ENCODE results near the gene CCSER1.
"Not testable (repeated sequence)": the region's sequence is repeated elsewhere in the genome, so short reads cannot be mapped to it uniquely, and the experiment has no call there.

Gene CCSER1

DNA sequence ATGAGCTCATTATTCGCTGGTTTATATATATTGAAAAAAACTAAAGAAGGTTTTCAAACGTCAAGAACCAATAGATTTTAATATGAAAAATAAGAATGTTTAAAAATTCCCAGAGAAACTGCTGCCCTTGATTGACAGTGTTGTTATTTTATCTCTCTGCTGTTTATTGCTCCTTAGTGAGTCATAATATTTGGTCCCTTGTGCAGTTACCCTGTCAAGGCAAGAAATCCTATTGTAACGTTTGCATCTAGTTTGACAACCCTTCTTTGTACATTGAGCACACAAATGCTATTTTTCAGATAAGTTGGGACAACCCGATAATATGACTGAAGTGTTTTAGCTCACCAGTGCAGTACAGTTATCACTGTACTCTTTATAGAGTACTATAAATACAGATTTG, 349.4 kb downstream of the CCSER1 start:
- in situ Hi-C loops (cut with HindIII; ENCODE audit: low pct_ligation_motif_present, low pct_unique_long_range_greater_than_20kb, low sequenced_read_pairs), result no loop called here
- DNase-seq, result no peak

DNA sequence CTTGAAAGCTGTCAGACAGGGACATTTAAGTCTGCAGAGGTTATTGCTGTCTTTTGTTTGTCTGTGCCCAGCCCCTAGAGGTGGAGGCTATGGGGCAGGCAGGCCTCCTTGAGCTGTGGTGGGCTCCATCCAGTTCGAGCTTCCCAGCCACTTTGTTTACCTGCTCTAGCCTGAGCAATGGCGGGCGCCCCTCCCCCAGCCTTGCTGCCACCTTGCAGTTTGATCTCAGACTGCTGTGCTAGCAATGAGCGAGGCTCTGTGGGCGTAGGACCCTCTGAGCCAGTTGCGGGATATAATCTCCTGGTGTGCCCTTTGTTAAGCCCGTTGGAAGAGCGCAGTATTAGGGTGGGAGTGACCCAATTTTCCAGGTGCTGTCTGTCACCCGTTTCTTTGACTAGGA, 357.7 kb downstream of the CCSER1 start:
- in situ Hi-C loops (cut with HindIII; ENCODE audit: low pct_ligation_motif_present, low pct_unique_long_range_greater_than_20kb, low sequenced_read_pairs); DNase-seq: not testable (repeated sequence)

DNA sequence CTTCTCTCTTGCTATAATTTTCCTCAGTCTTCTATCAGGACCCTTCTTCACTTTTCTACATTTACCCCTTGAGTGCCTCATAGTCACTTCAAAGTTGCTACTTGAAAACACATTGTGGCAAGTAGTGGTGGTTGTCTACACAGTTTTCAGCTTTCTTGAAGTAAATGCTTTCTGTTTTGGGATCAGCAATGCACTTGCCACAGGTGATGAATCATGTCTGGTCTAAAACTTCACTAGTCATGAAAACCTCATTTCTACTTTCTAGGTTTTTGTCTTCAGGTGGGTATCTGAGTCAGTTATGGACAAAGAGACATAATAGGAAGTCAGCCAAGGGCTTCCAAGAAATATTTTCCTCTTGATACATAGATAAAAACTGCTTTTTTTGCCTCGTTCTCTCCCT, 359.2 kb downstream of the CCSER1 start:
- no peak for DNase-seq
- in situ Hi-C loops (cut with HindIII; ENCODE audit: low pct_ligation_motif_present, low pct_unique_long_range_greater_than_20kb, low sequenced_read_pairs), result no loop called here

DNA sequence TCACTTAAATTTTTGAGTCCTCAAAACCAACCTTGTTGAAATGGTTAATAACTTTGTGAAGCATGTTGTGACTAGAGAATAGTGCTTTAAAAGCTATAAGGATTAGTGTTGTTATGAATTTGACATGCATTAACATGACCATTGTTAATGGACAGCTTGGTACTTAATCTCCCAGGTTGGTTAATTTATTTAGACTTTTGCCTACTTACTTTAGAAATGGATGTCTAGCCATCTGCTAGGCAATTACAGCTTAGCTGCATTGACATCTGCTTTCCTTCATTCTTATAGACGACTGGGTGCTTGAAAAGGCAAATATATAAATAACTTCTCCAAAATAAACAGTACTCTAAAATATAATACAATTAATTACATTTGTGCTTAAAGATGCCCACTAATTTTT, 368.0 kb downstream of the CCSER1 start:
- no peak for DNase-seq
- in situ Hi-C loops (cut with HindIII; ENCODE audit: low pct_ligation_motif_present, low pct_unique_long_range_greater_than_20kb, low sequenced_read_pairs), result no loop called here

DNA sequence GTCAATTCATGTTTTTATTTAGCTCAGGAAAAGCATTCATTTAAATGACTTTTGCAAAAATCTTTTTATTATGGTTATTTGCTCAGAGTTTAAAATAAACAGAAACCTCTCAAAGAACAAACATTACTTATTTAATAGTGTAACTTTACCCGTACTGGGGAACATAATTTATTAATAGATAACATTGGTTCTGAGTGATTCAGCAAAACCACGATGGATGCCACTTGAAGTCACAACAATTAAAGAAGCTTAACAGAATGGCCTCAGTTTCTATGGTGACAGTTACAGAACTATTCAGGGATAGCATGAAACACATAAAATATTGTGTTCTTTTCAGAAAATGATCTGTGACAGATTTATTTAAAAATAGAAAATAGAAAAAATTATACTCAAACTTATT, 368.7 kb downstream of the CCSER1 start:
- DNase-seq, result no peak
- in situ Hi-C loops (cut with HindIII; ENCODE audit: low pct_ligation_motif_present, low pct_unique_long_range_greater_than_20kb, low sequenced_read_pairs), result no loop called here

DNA sequence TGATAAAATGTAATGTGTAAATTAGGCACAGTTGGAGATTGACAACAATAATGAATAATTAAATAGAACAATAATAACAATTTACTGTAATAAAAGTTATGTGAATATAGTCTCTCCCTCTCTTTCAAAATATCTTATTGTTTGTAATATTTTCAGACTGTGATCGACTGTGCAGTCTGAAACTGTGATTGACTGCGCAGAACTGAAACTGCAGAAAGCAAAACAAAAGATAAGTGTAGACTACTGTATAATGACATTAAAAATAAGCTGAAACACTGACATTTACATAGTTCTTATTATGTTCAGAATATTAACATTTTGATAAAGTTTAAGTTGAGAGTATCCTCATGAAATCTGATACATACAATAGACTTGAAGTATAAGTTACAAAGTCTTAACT, 371.0 kb downstream of the CCSER1 start:
- no peak for DNase-seq
- in situ Hi-C loops (cut with HindIII; ENCODE audit: low pct_ligation_motif_present, low pct_unique_long_range_greater_than_20kb, low sequenced_read_pairs), result no loop called here

DNA sequence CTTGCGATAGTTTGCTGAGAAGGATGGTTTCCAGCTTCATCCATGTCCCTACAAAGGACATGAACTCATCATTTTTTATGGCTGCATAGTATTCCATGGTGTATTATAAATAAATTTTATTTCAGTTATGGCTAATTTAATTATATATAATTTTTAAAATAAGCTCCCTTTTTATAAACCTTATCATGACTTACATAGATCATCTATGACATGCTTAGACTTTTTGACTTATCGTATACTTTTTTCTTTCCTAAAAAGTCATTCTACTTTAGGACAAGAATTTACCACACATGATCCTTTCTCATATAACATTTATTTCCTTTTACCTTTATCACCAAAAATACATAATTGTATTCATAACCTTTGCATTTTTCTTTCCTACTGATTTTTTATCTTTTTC, 376.5 kb downstream of the CCSER1 start:
- in situ Hi-C loops (cut with HindIII; ENCODE audit: low pct_ligation_motif_present, low pct_unique_long_range_greater_than_20kb, low sequenced_read_pairs), result no loop called here
- DNase-seq, result peak; percentile 13

DNA sequence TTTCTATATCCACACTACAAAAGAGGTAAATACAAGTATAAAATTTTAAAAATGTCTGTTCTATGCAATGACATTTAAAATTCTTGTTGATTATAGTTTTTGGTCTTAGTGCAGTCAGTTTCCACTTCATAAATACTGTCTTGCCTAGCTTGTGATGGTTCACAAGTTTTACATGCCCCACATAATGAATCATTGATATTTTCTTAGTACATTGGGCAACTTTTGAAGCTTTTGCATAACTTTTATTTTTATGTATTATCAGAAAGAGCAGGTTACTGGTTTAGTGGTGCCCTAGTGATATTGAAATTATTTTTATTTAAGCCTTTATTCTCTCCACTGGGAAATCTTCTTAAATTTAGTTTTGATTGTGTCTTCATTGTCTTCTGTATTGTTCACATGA, 388.0 kb downstream of the CCSER1 start:
- DNase-seq, result no peak
- in situ Hi-C loops (cut with HindIII; ENCODE audit: low pct_ligation_motif_present, low pct_unique_long_range_greater_than_20kb, low sequenced_read_pairs), result no loop called here

DNA sequence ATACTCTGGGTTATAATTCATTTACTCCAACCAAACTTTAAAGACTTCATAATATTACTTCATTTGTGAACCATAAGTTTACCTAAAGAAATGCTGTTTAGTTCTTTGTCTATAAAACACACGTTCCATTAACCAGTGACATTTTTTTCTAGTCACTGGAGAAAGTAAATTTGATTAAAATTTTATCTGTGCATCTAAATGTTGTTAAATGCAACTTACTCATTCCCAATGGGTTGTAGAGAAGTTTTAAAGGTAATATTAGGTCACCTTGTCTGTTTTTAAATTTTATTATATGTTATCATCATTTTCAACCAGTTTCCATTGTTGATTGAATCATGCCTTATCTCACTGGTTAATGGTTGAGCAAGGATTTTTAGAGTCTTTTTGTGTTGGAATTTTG, 401.4 kb downstream of the CCSER1 start:
- in situ Hi-C loops (cut with HindIII; ENCODE audit: low pct_ligation_motif_present, low pct_unique_long_range_greater_than_20kb, low sequenced_read_pairs), result no loop called here
- no peak for DNase-seq

DNA sequence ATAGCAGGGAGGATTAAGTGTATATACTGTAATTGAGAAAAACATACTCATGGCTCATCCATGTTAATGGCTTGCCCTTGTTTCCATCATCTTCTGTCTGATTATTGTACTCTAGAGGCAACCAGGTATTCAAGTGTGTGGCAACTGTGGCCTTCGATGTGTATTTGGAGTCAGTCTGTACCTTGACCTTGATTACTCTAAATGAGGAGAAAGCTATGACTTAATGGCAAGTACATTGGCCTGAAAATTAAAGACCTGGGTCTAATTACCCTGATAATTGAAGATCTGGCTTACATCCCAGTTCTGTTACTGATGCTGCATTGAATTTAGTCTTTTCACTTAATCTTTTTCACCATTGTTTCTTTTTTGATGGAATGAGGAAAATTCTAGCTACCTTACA, 409.2 kb downstream of the CCSER1 start:
- in situ Hi-C loops (cut with HindIII; ENCODE audit: low pct_ligation_motif_present, low pct_unique_long_range_greater_than_20kb, low sequenced_read_pairs), result no loop called here
- no peak for DNase-seq

DNA sequence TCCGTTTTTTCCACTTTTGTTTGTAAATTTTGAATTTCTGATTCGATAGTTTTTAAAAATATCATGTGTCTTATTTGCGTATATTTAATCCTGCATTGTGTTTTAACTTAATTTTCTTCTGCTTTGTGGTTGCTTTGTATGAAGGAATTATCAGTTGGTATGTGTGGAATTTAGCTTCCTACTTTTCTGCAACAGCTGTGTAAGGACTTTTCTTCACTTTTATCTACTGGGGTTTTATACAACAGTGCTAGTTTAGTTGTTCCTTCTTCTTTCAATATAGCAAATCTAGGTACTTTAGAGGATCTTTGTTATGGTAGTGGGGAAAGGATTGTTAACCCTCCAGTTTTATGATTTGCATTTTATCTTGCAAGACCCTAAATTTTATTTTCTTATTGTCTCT, 410.3 kb downstream of the CCSER1 start:
- no peak for DNase-seq
- in situ Hi-C loops (cut with HindIII; ENCODE audit: low pct_ligation_motif_present, low pct_unique_long_range_greater_than_20kb, low sequenced_read_pairs), result no loop called here

DNA sequence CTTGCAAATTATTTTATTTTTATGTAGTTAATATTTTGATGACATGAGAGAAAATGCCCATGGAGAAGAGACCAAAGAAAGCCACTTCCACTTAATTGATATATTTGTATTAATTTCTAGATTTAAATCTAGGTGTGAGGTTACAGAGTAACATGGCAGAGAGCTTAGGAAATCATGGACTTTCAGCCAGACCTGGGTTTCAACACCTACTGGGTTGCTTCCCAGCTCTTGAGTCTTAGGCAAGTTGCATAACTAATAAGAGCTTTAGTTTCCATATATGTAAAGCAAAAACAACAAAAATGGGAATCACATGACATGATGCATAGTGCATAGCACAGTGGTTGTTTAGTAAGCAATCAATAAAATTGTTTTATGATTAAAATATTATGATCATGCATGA, 413.3 kb downstream of the CCSER1 start:
- DNase-seq, result no peak
- in situ Hi-C loops (cut with HindIII; ENCODE audit: low pct_ligation_motif_present, low pct_unique_long_range_greater_than_20kb, low sequenced_read_pairs), result no loop called here

DNA sequence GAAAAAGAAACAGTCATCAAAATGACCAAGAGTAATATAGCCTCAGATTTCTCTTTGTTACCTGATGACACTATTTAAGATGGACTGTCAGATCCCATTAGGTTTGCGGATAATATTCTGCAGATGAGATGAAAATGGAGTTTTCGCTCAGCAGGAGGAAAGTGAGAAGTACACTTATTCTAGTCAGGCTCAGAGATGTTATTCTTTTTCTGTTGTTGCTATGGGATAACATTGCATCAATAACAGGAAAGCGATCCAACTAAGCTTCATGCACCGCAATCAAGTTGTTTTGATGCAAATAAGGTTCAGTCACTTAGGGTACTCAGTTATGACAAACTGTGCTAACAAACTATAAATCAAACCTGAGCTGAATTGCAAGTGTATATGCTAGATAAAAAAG, 415.0 kb downstream of the CCSER1 start:
- in situ Hi-C loops (cut with HindIII; ENCODE audit: low pct_ligation_motif_present, low pct_unique_long_range_greater_than_20kb, low sequenced_read_pairs), result no loop called here
- DNase-seq, result no peak

DNA sequence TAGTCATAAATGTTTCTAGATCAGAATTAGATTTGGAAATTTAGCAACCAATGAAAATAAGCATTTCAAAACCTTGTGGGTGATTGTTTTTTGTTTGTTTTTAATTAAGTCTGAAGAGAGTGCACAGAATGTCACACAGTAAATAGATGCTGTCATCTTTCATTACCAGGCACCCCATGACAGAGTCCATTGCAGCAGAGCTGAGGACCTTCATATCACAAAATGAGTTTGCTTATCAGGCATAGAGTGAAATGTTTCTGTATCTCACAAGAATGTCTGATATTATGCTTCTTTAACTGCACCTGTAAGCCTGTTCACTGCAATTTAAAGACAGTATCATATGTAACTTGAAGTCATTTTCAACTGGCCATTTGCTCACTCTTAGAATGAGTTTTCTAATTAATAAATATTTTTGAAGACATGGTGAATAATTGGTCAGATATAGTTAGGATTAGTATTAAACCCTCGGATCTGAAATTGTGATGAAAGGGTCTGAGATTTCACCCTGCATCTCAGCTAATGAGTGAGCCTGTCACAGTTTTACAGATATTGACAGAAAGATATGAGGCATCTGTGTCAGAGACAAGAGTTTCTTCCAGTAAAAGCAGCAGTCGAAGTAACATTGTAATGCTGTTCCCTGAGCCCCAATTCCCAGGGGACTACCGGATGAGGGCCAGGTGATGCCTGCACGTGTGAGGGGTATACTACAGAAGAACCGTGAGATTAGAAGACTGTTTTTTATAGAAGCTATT, 416.4 kb downstream of the CCSER1 start:
- in situ Hi-C loops (cut with HindIII; ENCODE audit: low pct_ligation_motif_present, low pct_unique_long_range_greater_than_20kb, low sequenced_read_pairs), result no loop called here
- DNase-seq, result no peak

DNA sequence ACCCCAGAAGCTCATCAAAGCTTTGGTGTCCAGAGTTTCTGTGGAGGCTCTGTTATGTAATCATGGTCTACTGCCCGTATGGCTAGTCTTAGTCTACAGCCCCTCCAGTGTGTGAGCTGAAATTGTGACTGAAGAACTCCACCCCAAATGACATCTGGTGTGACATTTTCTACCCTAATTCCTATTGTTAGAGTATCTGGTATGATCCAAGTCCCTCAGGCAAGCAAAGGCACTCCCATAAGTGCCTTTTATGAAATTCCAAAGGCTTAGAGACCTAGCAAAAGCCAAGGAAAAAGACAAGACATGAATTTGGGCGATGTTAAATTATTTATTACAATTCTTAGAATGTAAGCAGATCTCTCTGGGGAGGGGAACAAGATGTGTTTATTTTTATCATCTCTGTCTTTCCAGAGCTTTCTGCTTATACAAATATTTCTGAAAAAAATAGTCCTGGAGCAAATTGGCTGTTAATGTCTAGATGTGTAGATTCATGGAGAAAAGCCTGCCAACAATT, 417.4 kb downstream of the CCSER1 start:
- in situ Hi-C loops (cut with HindIII; ENCODE audit: low pct_ligation_motif_present, low pct_unique_long_range_greater_than_20kb, low sequenced_read_pairs), result no loop called here
- DNase-seq, result no peak

DNA sequence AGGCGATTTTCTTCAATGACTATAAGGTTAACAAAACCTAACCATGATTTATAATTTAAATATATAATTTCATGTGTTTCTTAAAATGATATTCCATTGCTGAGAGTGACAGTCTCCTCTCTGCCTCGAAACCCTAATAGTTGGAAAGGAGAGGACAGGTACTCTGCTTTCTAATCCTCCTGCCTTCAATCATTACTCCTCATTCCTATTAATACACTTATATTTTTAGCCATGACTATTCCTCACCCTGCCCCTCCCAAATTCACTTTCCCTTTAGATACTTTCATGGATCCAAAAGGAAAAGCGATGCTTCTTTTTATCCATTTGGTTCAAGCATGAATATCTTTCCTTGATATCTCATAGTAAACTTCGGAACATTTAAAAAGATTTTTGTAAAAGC, 418.2 kb downstream of the CCSER1 start:
- in situ Hi-C loops (cut with HindIII; ENCODE audit: low pct_ligation_motif_present, low pct_unique_long_range_greater_than_20kb, low sequenced_read_pairs), result no loop called here
- no peak for DNase-seq

DNA sequence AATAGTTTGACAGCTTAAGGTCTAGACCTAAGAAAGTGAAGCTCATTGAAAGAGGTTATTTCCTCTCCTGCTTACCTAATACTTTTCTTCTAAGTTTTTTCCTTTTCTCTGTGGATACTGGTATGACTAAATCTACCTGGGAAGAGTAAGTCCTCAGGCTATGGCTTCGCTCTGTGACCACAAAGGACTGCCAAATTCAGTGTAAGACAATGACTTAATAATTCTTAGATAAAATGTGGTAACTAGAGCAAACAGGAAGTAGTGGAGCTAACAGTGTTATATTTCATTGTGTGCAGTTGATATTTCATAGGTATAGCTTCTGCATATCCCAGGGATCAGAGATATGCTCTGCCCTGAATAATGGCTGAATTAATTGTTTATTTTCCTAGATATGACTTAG, 418.9 kb downstream of the CCSER1 start:
- DNase-seq, result no peak
- in situ Hi-C loops (cut with HindIII; ENCODE audit: low pct_ligation_motif_present, low pct_unique_long_range_greater_than_20kb, low sequenced_read_pairs), result no loop called here

DNA sequence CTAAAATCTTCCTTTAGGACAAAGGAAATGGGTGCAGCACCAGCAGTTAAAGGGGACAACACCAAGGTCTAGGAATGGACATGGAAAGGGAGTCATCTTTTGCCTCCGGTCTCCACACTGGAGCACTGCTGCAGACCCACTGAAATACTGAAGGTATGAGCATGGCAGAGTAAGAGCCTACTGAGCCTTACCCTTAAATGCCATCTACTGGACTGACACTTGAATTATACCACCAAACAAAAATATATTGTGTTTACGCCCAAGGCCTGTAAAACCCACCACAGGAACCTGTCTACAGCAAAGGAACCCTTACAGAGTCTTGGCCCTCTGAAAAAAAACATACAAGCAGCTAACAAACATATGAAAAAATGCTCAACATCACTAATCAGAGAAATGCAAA, 443.4 kb downstream of the CCSER1 start:
- no peak for DNase-seq
- in situ Hi-C loops (cut with HindIII; ENCODE audit: low pct_ligation_motif_present, low pct_unique_long_range_greater_than_20kb, low sequenced_read_pairs), result no loop called here

DNA sequence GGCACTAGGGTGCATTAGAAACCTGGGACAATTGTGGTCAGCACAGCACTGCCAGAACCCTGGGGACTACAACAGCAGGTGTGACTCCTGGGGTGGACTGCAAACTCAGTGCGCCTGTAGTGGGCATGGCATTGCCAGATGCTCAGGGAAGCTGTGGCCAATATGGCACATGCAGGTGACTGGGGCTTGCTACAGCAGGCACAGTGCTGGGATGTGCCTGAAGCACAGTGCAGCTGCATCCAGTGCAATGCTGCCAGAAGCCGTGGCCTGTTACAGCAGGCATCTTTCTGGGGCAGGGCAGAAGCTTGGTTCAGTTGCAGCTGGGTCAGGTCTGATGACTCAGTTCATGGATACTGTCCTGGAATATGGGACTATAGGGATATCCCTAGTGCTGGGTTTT, 445.8 kb downstream of the CCSER1 start:
- in situ Hi-C loops (cut with HindIII; ENCODE audit: low pct_ligation_motif_present, low pct_unique_long_range_greater_than_20kb, low sequenced_read_pairs), result no loop called here
- DNase-seq, result no peak

DNA sequence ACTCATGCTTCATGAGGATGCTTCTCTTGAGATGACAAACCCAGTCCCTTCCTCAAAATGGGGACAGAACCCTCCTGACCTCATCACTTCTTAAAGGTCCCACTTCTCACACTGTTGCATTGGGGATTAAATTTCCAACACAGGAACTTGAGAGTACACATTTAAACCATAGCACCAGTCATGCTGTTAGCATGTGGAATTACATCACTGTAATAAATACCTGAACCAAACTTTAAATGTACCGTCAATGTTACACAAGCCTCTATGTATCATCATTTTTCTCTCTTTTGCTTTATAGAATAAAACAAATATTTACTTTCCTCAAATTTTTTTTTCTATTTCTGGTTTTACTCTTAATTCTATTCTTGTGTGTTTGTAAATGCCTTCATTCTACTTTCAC, 448.2 kb downstream of the CCSER1 start:
- DNase-seq, result no peak
- in situ Hi-C loops (cut with HindIII; ENCODE audit: low pct_ligation_motif_present, low pct_unique_long_range_greater_than_20kb, low sequenced_read_pairs), result no loop called here

DNA sequence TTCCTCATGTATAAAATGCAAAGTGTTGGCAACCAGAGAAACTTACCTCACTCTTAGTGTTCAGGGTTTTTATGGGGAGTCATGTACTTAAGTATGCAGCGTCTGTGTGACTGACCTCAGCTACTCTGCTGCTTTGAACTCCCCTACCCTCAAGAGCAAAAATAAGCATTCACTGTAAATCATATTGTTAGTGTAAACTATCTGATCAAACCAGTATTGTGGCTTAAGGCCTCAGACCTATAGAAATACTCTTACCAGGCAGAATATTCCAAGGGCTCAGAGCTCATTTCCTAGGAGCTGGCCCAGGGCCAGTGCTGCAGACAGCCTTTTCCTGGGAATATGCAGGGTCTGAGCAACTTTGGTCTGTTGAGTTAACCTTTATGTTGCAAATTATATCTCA, 453.1 kb downstream of the CCSER1 start:
- no peak for DNase-seq
- in situ Hi-C loops (cut with HindIII; ENCODE audit: low pct_ligation_motif_present, low pct_unique_long_range_greater_than_20kb, low sequenced_read_pairs), result no loop called here

Measured in ACHN (cell line).